ENCODE data around the gene ADARB1.

Gene ADARB1

GRCh38 chr21:45177039-45177438, 102.7 kb downstream of the ADARB1 start:
- DNase-seq, result no peak

GRCh38 chr21:45178070-45178608, 103.8 kb downstream of the ADARB1 start:
- DNase-seq, result no peak

GRCh38 chr21:45178971-45179370, 104.6 kb downstream of the ADARB1 start:
- no peak for DNase-seq

- no peak for DNase-seq
Measured at GRCh38 chr21:45179568-45180245, 105.3 kb downstream of the ADARB1 start.

GRCh38 chr21:45180246-45180599, 105.8 kb downstream of the ADARB1 start:
- no peak for DNase-seq

GRCh38 chr21:45182958-45183357, 108.6 kb downstream of the ADARB1 start:
- DNase-seq, result no peak

GRCh38 chr21:45183852-45184251, 109.5 kb downstream of the ADARB1 start:
- no peak for DNase-seq

GRCh38 chr21:45184869-45185268, 110.5 kb downstream of the ADARB1 start:
- no peak for DNase-seq

- DNase-seq, result no peak
Measured at GRCh38 chr21:45186709-45187108, 112.3 kb downstream of the ADARB1 start.

- DNase-seq, result no peak
Measured at GRCh38 chr21:45187646-45188045, 113.3 kb downstream of the ADARB1 start.

- no peak for DNase-seq
Measured at GRCh38 chr21:45190013-45190412, 115.6 kb downstream of the ADARB1 start.

GRCh38 chr21:45192332-45192731, 118.0 kb downstream of the ADARB1 start:
- no peak for DNase-seq

- no peak for DNase-seq
Measured at GRCh38 chr21:45196620-45197019, 122.2 kb downstream of the ADARB1 start.

- no peak for DNase-seq
Measured at GRCh38 chr21:45199201-45199600, 124.8 kb downstream of the ADARB1 start.

GRCh38 chr21:45200031-45200430, 125.7 kb downstream of the ADARB1 start:
- DNase-seq, result no peak

GRCh38 chr21:45200581-45201296, 126.4 kb downstream of the ADARB1 start:
- DNase-seq, result no peak

- no peak for DNase-seq
Measured at GRCh38 chr21:45202344-45202743, 128.0 kb downstream of the ADARB1 start.

- DNase-seq, result no peak
Measured at GRCh38 chr21:45202889-45203288, 128.5 kb downstream of the ADARB1 start.

GRCh38 chr21:45203983-45204382, 129.6 kb downstream of the ADARB1 start:
- DNase-seq, result no peak

- DNase-seq, result no peak
Measured at GRCh38 chr21:45204395-45204794, 130.0 kb downstream of the ADARB1 start.

- no peak for DNase-seq
Measured at GRCh38 chr21:45207839-45208626, 133.7 kb downstream of the ADARB1 start.

GRCh38 chr21:45208627-45208951, 134.2 kb downstream of the ADARB1 start:
- DNase-seq, result no peak

- no peak for DNase-seq
Measured at GRCh38 chr21:45209046-45209445, 134.7 kb downstream of the ADARB1 start.
